Measurements from ENCODE around the gene MUC20.

MUC20 gene

DNA sequence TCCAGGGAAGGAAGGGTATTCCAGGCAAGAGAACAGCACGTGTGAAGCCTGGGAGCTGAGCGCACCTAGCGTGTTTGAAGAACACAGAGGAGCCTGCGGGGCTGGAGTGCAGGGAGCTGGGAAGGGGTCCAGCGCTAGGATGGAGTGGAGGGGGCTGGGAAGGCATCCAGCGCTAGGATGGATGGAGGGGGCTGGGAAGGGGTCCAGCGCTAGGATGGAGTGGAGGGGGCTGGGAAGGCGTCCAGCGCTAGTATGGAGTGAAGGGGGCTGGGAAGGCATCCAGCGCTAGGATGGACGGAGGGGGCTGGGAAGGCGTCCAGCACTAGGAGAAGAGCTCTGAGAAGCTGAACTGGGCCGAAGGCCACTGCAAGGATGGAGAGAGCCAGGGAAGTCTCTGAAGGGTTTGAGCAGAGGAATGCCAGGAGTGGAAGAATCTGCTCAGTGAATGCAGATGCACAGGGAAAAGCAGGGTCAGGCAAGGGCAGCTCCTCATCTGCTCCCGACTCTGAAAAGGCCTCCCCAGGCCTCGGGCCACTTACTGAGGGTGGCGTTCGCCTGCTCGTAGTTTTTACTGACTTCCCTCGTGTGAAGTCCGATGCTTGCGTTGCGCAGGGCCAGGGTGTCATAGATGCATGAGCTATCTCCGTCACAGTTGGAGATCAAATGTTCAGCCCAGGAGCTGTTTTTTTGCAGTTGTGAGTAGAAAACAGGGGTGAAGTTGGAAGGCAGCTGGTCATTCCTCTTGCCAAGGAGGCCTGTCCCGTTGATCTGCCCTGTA, 39.8 kb downstream of the MUC20 start:
- H3K27ac ChIP-seq (ENCODE audit: low read length) = no peak overlapping the region
- ATAC-seq (ENCODE audit: insufficient read depth, low read depth) (no peak), DNase-seq (no peak)

DNA sequence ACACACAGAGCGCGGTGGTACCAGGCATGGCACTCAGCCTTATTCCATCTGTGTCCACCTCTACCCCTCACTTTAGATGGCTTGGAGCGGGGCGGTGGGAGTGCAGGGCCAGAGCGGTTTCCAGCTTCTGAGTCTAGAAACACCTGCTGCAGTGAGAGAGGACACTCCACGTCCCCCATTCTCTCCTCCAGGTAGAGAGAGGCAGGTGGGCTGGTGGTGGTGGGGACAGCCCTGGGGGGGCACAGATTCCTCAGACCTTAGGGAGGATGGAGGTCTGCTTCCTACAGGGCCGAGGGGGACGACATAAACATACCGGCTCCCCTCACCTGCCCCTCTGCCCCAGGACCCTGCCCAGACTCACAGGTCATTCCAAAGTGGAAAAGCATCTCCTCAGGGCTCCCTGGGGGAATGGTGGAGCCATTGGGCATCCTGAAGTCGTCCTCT, 40.4 kb downstream of the MUC20 start:
- H4K20me1 ChIP-seq (ENCODE audit: insufficient read depth, low read length) = no peaks in the 10 kb centered on the region
- TF ChIP-seq EZH2 (IDR thresholded peaks at IDR 0.05; ENCODE audit: borderline replicate concordance, low read depth, low read length, severe bottlenecking) (no peak), CTCF (IDR thresholded peaks at IDR 0.05; ENCODE audit: borderline replicate concordance, extremely low read depth, low read length, poor library complexity, severe bottlenecking) (no peak)
- H3K79me2 ChIP-seq (ENCODE audit: insufficient read depth, low read length) = no peaks in the 10 kb centered on the region
- H3K27ac ChIP-seq (ENCODE audit: low read length) = no peak overlapping the region
- no peak for DNase-seq
- H3K9ac ChIP-seq (ENCODE audit: low read depth, low read length) = no peak overlapping the region
- H3K9me3 ChIP-seq (ENCODE audit: insufficient read depth, low read length, severe bottlenecking) = no peaks in the 10 kb centered on the region
- no peak overlapping the region for H2AFZ ChIP-seq (ENCODE audit: low read depth, low read length)
- no peaks in the 10 kb centered on the region for H3K36me3 ChIP-seq (ENCODE audit: insufficient read depth, low read length)
- H3K4me3 ChIP-seq (ENCODE audit: low read depth in 1 of 2, low read length in 2 of 2) = no peak overlapping the region
- ATAC-seq (ENCODE audit: insufficient read depth, low read depth) = peak; percentile 13; the same call in 1 of the 3 replicates
- no peaks in the 10 kb centered on the region for H3K27me3 ChIP-seq (ENCODE audit: insufficient read depth, low read length, poor library complexity)
- H3K4me2 ChIP-seq (ENCODE audit: insufficient read depth, low read length) = no peak overlapping the region
- H3K4me1 ChIP-seq (ENCODE audit: insufficient read depth, low read length) = no peaks in the 10 kb centered on the region; the same call in 1 of the 2 replicates

More for the DNA sequence above, 39.8 kb downstream of the MUC20 start:
- Histone ChIP-seq H3K4me1 (ENCODE audit: insufficient read depth, low read length) (no peaks in the 10 kb centered on the region; the same call in 1 of the 2 replicates), H2AFZ (ENCODE audit: low read depth, low read length) (no peak overlapping the region), H3K9ac (ENCODE audit: low read depth, low read length) (no peak overlapping the region), H3K4me3 (ENCODE audit: low read depth in 1 of 2, low read length in 2 of 2) (no peak overlapping the region), H3K9me3 (ENCODE audit: insufficient read depth, low read length, severe bottlenecking) (no peaks in the 10 kb centered on the region), H4K20me1 (ENCODE audit: insufficient read depth, low read length) (no peaks in the 10 kb centered on the region), H3K4me2 (ENCODE audit: insufficient read depth, low read length) (no peak overlapping the region), H3K79me2 (ENCODE audit: insufficient read depth, low read length) (no peaks in the 10 kb centered on the region), H3K36me3 (ENCODE audit: insufficient read depth, low read length) (no peaks in the 10 kb centered on the region), H3K27me3 (ENCODE audit: insufficient read depth, low read length, poor library complexity) (no peaks in the 10 kb centered on the region)
- no peak for TF ChIP-seq EZH2 (IDR thresholded peaks at IDR 0.05; ENCODE audit: borderline replicate concordance, low read depth, low read length, severe bottlenecking)
- TF ChIP-seq CTCF (IDR thresholded peaks at IDR 0.05; ENCODE audit: borderline replicate concordance, extremely low read depth, low read length, poor library complexity, severe bottlenecking) = no peak

DNA sequence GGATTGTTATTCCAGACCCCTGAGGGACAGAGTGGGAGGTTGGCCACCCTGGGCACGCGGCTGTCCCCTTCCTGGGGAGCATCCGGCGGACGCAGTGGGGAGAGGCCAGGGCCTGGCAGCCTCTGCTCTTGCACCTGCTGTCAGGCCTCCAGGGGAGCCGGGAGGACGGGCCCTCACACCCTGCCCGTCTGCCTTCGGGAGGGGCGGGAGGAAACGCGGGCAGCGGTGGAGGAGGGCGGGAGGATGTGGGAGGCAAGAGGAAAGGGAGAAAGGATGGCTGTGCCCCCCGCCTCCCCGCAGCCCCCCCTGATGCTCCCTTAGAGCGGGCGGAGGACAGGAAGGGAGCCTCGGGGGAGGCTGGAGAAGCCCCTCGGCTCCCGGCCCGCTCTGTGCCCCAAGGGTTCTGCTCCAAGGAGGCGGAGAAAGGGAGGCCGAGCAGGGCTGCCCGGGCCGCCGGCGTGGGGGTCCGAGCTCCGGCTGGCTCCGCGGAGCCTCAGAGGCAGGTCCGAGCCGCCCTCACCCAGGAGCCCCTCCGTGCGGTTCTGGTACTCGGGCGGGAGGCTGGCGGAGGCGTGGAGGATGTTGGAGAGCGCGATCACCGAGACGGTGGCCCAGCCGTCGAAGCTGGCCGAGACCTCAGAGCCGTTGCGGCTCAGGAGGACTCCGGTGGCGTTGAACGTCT, 40.9 kb downstream of the MUC20 start:
- Histone ChIP-seq H3K36me3 (ENCODE audit: insufficient read depth, low read length) (no peaks in the 10 kb centered on the region), H2AFZ (ENCODE audit: low read depth, low read length) (no peak overlapping the region), H4K20me1 (ENCODE audit: insufficient read depth, low read length) (no peaks in the 10 kb centered on the region), H3K4me1 (ENCODE audit: insufficient read depth, low read length) (no peaks in the 10 kb centered on the region; the same call in 1 of the 2 replicates), H3K9ac (ENCODE audit: low read depth, low read length) (no peak overlapping the region), H3K4me3 (ENCODE audit: low read depth in 1 of 2, low read length in 2 of 2) (no peak overlapping the region), H3K27me3 (ENCODE audit: insufficient read depth, low read length, poor library complexity) (no peaks in the 10 kb centered on the region), H3K27ac (ENCODE audit: low read length) (no peak overlapping the region), H3K4me2 (ENCODE audit: insufficient read depth, low read length) (no peak overlapping the region), H3K79me2 (ENCODE audit: insufficient read depth, low read length) (no peaks in the 10 kb centered on the region), H3K9me3 (ENCODE audit: insufficient read depth, low read length, severe bottlenecking) (no peaks in the 10 kb centered on the region)
- no peak for TF ChIP-seq CTCF (IDR thresholded peaks at IDR 0.05; ENCODE audit: borderline replicate concordance, extremely low read depth, low read length, poor library complexity, severe bottlenecking)
- no peak for TF ChIP-seq EZH2 (IDR thresholded peaks at IDR 0.05; ENCODE audit: borderline replicate concordance, low read depth, low read length, severe bottlenecking)
- DNase-seq (peak; percentile 71), ATAC-seq (ENCODE audit: insufficient read depth, low read depth) (peak; percentile 85)
